ENCODE results near the gene ACOT11. TPM values are rescaled to one million over a fixed set of nuclear protein-coding genes. Genes with fewer than 3 reads are reported as not detected.

Gene ACOT11
- total and polyA plus RNA-seq, 2 of the 13 experiments (the other 11 are each of a cell fraction or from before 2014, with no cell fraction given), result 2.6 to 3.3 TPM

DNA sequence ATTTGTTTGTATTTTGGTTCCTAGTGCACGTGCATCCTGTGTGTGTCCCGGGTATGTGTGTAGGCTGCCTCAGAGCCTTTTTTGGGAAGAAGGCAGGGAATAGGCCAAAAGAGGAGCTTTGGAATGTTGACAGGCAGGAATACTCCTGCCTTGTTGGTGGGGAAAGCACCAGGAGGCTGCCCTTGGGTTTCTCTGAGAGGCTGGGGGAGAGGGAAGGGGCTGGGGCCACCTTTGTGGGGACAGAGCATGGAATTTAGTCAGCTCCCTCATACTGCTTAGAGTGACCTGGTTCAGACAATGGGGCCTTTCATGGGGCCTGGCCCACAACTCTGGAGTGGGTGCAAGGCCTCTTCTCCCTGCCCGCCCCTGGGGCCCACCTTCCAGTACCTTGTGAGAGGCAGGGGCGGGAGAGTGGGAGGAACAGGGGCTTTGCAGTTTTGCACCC is 31.3 kb downstream of the ACOT11 start:
- in situ Hi-C loops (cut with HindIII; ENCODE audit: extremely low pct_ligation_motif_present, low pct_unique_long_range_greater_than_20kb), result no loop called here
- intact Hi-C loops (cut with micrococcal nuclease; ENCODE audit: unreplicated experiment), result loop anchor here (5.0 kb wide), 1 partner anchor 43 kb away; the partner anchor contains the start of gene FAM151A
- ChIA-PET CTCF (ENCODE audit: low intra/inter-chr PET ratio, low total read pairs) (no interaction called here), POLR2A (interaction anchor here (0.6 to 1.9 kb wide), 9 partner anchors 11 to 286 kb away, joined by 3 to 14 read pairs (median 4); partner anchors contain the start of gene ACOT11)
- FAIRE-seq, result peak; percentile 93
- peak; percentile 86 for ATAC-seq
- H3K4me2 ChIP-seq (ENCODE audit: low read depth, low read length), result peak overlapping the region; percentile 76
- no peaks in the 10 kb centered on the region for H3K36me3 ChIP-seq (replicated peaks in 1 of 2; ENCODE audit: control insufficient read depth in 1 of 2, insufficient read depth in 2 of 2, low read length in 2 of 2)
- no TSS peak for BruUV-seq (replicated peaks)
- no peaks in the 10 kb centered on the region for H3K9me3 ChIP-seq (ENCODE audit: low read length)
- H3K79me2 ChIP-seq (ENCODE audit: insufficient read depth, low read length), result no peaks in the 10 kb centered on the region
- H2AFZ ChIP-seq (ENCODE audit: low read length), result no peak overlapping the region
- H3K9ac ChIP-seq (ENCODE audit: insufficient read depth, low read depth, low read length), result peak overlapping the region; percentile 23; the same call in 1 of the 2 replicates
- peak; percentile 91 for DNase-seq (ENCODE audit: low spot score)
- H3K4me1 ChIP-seq (ENCODE audit: insufficient read depth, low read length), result peaks cover 80% of the 10 kb centered on the region
- no peaks in the 10 kb centered on the region for H3K27me3 ChIP-seq (ENCODE audit: control insufficient read depth in 1 of 2, insufficient read depth in 2 of 2, low read length in 2 of 2)
- H4K20me1 ChIP-seq (ENCODE audit: insufficient read depth, low read length), result no peaks in the 10 kb centered on the region
- H3K4me3 ChIP-seq (replicated peaks in 1 of 3; ENCODE audit: insufficient read depth in 1 of 3, low read depth in 2 of 3, low read length in 3 of 3), result peak overlapping the region; percentile 14 to 35 (median 19); a peak in 5 of 6 replicates
- peak overlapping the region; percentile 72 for H3K27ac ChIP-seq (ENCODE audit: extremely low read length, insufficient read depth, low read length)
- 5% methylated on average over 4 of the region's 4 CpGs for WGBS (ENCODE audit: low lambda C conversion rate)
- TF ChIP-seq NR2C2 (CRISPR knock-in tag; IDR thresholded peaks at IDR 0.05; ENCODE audit: borderline replicate concordance) (no peak), ZNF687 (CRISPR knock-in tag; IDR thresholded peaks at IDR 0.05) (peak; percentile 56), DRAP1 (CRISPR knock-in tag; IDR thresholded peaks at IDR 0.05) (no peak), FOXK1 (CRISPR knock-in tag; IDR thresholded peaks at IDR 0.05; ENCODE audit: borderline replicate concordance, low read depth) (no peak), HNRNPUL1 (IDR thresholded peaks at IDR 0.05; ENCODE audit: low read depth, low read length) (no peak), ZBTB7B (CRISPR knock-in tag; IDR thresholded peaks at IDR 0.05) (peak; percentile 86), SOX13 (IDR thresholded peaks at IDR 0.05) (0 out of 2 replicates have a peak, but pooled peaks have one; percentile 24), SOX13 (CRISPR knock-in tag; conservative IDR thresholded peaks at IDR 0.05 in 1 of 2, IDR thresholded peaks at IDR 0.05 in 1 of 2) (peak in 1 of 2 experiments; percentile 40; a peak in 1 of 4 replicates), SRF (IDR thresholded peaks at IDR 0.05; ENCODE audit: low read depth, low read length) (peak; percentile 88; the same call in 1 of the 2 replicates), JDP2 (CRISPR knock-in tag; IDR thresholded peaks at IDR 0.05; ENCODE audit: borderline replicate concordance) (no peak), SKIL (CRISPR knock-in tag; IDR thresholded peaks at IDR 0.05; ENCODE audit: borderline replicate concordance) (no peak), ZBTB10 (CRISPR knock-in tag; IDR thresholded peaks at IDR 0.05; ENCODE audit: borderline replicate concordance) (peak; percentile 84; the same call in 1 of the 2 replicates), FOSL2 (CRISPR knock-in tag; IDR thresholded peaks at IDR 0.05) (peak; percentile 4; the same call in 1 of the 2 replicates), NFE2L1 (CRISPR knock-in tag; IDR thresholded peaks at IDR 0.05; ENCODE audit: borderline replicate concordance) (no peak)

Measured in HepG2 (cell line).